Activated T-helper 1 cell treated with anti-CD3 and anti-CD28 coated beads, Interleukin-12 subunit alpha, Interleukin-12 subunit beta, Interleukin-2, Interleukin-4 antibody, amounts not matched to agents 30 ng/mL and 10 ng/mL and 1 ng/mL, durations not matched to agents 14 hours and 24 hours and 36 hours (primary cell): ENCODE results near the gene GPR55. TPM values are rescaled to one million over a fixed set of nuclear protein-coding genes. Genes with fewer than 3 reads are reported as not detected.

Source experiments
- DNase-seq: peaks from one replicate; pipeline ENCODE4 v3.0.0; 2021; ENCODE audit warnings: low spot score
- H3K27ac Mint-ChIP-seq: one replicate; pipeline ENCODE4 v1.8.0; 2021; ENCODE audit warnings: mild to moderate bottlenecking, mixed read lengths
- H3K27me3 Mint-ChIP-seq: one replicate; pipeline ENCODE4 v1.8.0; 2022; ENCODE audit warnings: mild to moderate bottlenecking, moderate library complexity, mixed read lengths; ENCODE audit not compliant: insufficient read depth
- H3K36me3 Mint-ChIP-seq: one replicate; pipeline ENCODE4 v1.8.0; 2021; ENCODE audit warnings: low read depth, mixed read lengths
- H3K4me1 Mint-ChIP-seq: one replicate; pipeline ENCODE4 v1.8.0; 2021; ENCODE audit warnings: low read depth, mixed read lengths
- H3K4me3 Mint-ChIP-seq: one replicate; pipeline ENCODE4 v1.8.0; 2021; ENCODE audit warnings: mild to moderate bottlenecking, moderate library complexity, mixed read lengths
- H3K9me3 Mint-ChIP-seq: one replicate; pipeline ENCODE4 v1.8.0; 2021; ENCODE audit warnings: mixed read lengths
- intact Hi-C: fragments of 100-400 bp; cut with micrococcal nuclease; formaldehyde crosslinking; loops from one replicate; pipeline ENCODE4 v1.15.1; 2024
- total RNA-seq: library from RNA; stranded (reverse); gene quantifications from 2 replicates; pipeline ENCODE4 v1.2.3, GENCODE V29; 2022

Gene GPR55
- total RNA-seq, 1 donor from 2014 or later = 0.13 TPM

DNA sequence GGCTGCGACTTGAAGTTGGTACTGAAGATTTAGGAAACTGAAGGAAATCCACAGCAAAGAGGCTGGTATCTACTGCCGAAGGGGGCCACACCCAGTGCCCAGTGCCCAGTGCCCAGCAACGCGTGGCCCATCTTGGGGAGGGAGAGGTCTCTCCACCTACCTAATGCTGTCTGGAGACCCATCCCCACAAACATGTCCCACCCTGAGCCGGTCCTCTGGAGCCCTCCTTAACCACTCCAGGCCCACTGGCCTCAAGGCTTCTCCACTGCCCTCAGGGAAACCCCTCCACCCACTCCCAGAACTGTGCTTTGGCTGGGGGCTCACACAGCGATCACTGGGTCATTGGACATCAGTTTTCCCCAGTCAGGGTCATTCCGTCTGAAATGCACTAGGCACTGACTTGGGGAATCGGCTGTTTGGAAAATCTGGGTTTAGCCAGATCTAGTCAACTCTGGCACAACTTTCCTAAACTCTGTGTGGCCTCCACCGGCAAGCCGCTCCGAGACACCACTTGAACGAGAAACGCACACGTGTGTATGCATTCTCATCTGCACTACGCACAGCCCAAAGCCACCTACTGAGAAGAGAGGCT, 20.1 kb downstream of the GPR55 start:
- Mint-ChIP-seq H3K4me3 (no peak overlapping the region), H3K4me1 (peaks cover 33% of the 10 kb centered on the region), H3K27ac (no peak overlapping the region), H3K36me3 (no peaks in the 10 kb centered on the region), H3K27me3 (peaks cover 64% of the 10 kb centered on the region), H3K9me3 (no peaks in the 10 kb centered on the region)
- no peak for DNase-seq
- intact Hi-C loops = loop anchor here (1.0 to 5.0 kb wide), 9 partner anchors 14 to 248 kb away; no protein-coding TSS in a partner anchor

DNA sequence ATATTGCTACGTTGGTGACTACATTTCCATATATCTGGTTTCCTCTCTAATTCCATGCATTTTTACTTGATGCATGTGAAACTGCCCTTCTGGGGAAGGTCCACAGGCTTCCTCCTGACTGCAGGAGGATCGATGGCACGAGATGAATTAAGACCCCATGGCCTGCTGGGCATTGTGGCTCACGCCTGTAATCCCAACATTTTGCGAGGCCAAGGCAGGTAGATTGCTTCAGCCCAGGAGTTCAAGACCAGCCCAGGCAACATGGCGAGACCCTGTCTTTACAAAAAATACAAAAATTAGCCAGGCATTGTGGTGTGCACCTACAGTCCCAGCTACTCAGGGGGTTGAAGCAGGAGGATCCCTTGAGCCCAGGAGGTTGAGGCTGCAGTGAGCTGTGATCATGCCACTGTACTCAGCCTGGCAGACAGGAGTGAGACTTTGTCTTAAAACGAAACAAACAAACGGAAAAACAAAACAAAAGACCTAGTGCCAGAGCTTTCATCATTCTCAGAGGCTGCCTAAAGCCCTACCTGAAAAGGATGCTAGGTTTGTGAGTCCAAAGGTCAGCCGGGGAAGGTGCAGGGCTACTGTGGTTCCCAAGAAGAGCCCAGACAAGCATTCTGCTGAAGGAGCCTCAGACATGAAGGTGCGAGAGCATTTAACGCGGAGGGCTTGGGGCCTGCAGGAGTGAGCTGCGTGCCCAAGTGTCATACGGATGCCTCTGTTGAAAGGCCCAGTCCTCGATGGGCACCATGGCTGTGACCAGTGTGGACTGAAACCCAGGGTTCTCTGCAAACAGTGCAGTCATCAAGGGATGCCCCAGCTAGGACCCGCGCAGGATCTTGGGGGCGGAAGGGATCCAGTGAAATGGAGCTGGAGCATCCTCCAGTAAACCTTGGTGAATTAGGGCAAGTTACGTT, 21.6 kb downstream of the GPR55 start:
- intact Hi-C loops = loop anchor here (5.0 kb wide), 1 partner anchor 76 kb away; no protein-coding TSS in a partner anchor
- no peak overlapping the region for H3K4me3 Mint-ChIP-seq
- no peaks in the 10 kb centered on the region for H3K36me3 Mint-ChIP-seq
- H3K27ac Mint-ChIP-seq = no peak overlapping the region
- H3K4me1 Mint-ChIP-seq = peaks cover 21% of the 10 kb centered on the region
- no peak for DNase-seq
- H3K9me3 Mint-ChIP-seq = no peaks in the 10 kb centered on the region
- H3K27me3 Mint-ChIP-seq = peaks cover 61% of the 10 kb centered on the region

DNA sequence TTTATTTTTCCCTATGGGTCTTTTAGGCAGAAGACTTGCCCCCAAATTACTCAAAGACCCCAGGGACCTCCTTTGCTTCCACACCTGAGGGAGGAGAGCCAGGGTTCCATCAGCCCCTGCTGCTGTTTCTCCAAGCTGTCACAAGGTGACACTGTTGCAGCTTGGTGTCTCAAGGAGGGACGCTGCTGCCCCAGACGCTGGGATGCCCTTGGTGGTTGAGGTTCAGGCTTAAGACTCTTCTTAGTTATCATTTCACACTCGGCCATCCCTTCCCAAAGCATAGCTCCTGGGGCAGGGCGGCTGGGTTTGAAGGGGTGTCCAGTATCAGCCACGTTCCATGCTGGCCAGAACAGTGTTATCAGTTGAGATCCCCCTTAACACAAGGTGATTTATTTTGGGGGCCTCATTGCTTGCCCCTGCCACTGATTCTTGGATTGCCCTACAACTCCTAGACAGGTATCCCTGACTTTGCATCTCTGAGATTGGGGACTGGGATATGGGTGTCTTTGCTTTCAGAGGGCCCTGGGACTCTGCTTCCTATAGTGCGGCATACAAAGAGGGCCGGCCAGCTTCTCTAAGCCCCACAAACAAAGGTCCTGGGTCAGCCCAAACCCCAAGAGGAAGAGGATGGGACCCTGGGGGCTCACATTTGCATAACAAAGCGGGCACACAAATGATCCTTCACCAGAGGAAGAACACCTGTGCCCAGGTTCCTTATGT, 22.7 kb downstream of the GPR55 start:
- H3K27me3 Mint-ChIP-seq = peaks cover 64% of the 10 kb centered on the region
- intact Hi-C loops = loop anchor here (1.0 to 5.0 kb wide), 2 partner anchors 75 to 85 kb away; no protein-coding TSS in a partner anchor
- H3K36me3 Mint-ChIP-seq = no peaks in the 10 kb centered on the region
- DNase-seq = no peak
- H3K27ac Mint-ChIP-seq = no peak overlapping the region
- no peaks in the 10 kb centered on the region for H3K9me3 Mint-ChIP-seq
- no peak overlapping the region for H3K4me3 Mint-ChIP-seq
- peaks cover 17% of the 10 kb centered on the region for H3K4me1 Mint-ChIP-seq

DNA sequence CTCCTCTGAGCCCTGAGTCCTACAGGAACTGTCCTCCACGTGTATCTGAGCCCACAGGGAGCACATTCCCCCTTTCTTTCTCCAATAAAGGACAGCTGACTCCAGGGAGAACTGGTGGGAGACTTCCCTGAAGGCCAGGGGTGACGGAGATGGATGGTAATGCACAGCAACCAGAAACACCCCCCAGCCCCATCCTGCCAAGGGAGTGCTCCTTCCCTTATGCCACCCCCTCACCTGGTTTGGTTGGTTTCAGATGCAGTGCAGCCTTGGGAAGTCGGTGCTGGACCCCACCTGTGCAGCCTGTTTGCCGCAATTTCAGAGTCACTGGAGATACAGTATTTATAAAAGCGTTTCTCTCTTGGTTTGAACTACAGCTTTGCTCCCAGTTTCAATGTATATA, 24.0 kb downstream of the GPR55 start:
- Mint-ChIP-seq H3K36me3 (no peaks in the 10 kb centered on the region), H3K4me3 (no peak overlapping the region), H3K4me1 (peaks cover 11% of the 10 kb centered on the region), H3K27ac (no peak overlapping the region), H3K27me3 (peaks cover 63% of the 10 kb centered on the region), H3K9me3 (no peaks in the 10 kb centered on the region)
- no peak for DNase-seq
- intact Hi-C loops = loop anchor here (5.0 kb wide), 1 partner anchor 74 kb away; no protein-coding TSS in a partner anchor

DNA sequence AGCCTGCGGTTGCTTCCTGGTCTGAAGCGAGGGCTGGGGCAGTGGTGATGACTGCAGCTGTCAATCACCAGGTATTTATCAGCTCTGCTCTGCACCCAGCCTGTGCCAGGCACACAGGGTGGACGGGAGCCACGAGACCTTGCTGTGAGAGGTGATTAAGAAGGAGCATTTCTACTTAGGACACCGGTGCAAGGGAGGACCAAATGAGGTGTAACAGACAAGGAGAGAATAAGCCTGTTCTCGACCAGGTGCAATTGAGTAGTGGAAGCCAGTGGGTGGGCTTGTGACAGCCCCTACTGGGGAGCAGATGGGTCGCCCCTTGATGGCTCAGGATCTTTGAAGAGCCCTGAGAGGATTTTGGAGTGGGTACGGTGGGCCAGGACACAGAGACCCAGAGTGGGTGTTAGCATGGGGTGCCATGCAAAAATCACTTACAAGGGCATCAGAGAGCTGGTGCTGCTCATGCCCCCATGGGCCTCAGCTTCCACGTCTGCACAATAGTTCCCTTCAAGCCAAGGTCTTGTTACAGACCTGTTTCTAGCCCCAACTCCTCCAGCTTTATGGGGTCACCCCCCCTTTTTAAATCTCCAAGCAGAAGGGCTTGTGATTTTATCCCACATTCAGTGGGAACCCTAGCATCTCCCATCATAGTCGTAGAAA, 24.6 kb downstream of the GPR55 start:
- no peak for DNase-seq
- Mint-ChIP-seq H3K4me3 (no peak overlapping the region), H3K27me3 (peaks cover 63% of the 10 kb centered on the region), H3K9me3 (no peaks in the 10 kb centered on the region), H3K4me1 (peaks cover 5% of the 10 kb centered on the region), H3K27ac (no peak overlapping the region), H3K36me3 (no peaks in the 10 kb centered on the region)
- intact Hi-C loops = loop anchor here (5.0 kb wide), 1 partner anchor 73 kb away; no protein-coding TSS in a partner anchor

DNA sequence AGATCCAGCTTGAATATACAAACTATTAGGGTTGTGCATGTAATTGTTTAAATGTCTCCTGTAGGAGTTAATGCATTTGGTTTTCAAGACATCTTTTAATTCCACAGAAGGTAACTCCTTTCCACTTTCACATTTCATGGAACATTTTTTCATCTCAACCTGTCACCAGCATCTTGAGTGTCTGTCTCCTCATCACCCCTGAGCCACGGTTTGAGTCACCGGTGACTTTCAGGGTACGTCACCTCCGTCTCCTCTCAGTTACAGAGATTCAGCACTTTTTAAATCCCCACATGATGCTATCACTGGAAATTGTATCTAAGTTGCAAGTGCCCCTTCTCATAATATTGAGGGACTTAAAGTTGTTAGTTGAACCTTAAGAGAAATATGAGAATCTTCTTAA, 25.3 kb downstream of the GPR55 start:
- Mint-ChIP-seq H3K36me3 (no peaks in the 10 kb centered on the region), H3K27me3 (peaks cover 56% of the 10 kb centered on the region), H3K4me1 (no peaks in the 10 kb centered on the region), H3K27ac (no peak overlapping the region), H3K4me3 (no peak overlapping the region), H3K9me3 (no peaks in the 10 kb centered on the region)
- intact Hi-C loops = loop anchor here (5.0 kb wide), 1 partner anchor 72 kb away; no protein-coding TSS in a partner anchor
- DNase-seq = no peak

DNA sequence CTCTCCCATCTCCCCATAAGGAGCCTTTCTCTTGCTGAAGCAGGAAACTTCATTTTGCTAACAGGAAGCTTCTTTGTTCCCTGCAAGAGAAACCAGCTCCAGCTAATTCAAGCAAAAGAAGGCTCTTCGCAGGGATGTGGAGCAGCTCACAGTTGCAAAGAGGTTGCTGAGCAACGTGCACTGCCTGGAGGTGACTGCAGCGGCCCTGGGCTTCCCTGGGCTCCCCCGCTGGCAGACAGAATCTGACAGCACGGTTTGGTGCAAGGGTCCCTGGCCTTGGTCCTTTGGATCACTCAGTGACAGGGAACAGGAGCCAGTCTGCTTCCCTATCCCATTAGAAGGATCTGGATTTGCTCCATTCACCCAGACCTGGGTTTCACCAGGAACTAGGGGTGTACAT, 25.8 kb downstream of the GPR55 start:
- no peak for DNase-seq
- no peaks in the 10 kb centered on the region for H3K4me1 Mint-ChIP-seq
- H3K27ac Mint-ChIP-seq = no peak overlapping the region
- intact Hi-C loops = no loop called here
- no peak overlapping the region for H3K4me3 Mint-ChIP-seq
- H3K9me3 Mint-ChIP-seq = no peaks in the 10 kb centered on the region
- H3K27me3 Mint-ChIP-seq = peaks cover 53% of the 10 kb centered on the region
- no peaks in the 10 kb centered on the region for H3K36me3 Mint-ChIP-seq

DNA sequence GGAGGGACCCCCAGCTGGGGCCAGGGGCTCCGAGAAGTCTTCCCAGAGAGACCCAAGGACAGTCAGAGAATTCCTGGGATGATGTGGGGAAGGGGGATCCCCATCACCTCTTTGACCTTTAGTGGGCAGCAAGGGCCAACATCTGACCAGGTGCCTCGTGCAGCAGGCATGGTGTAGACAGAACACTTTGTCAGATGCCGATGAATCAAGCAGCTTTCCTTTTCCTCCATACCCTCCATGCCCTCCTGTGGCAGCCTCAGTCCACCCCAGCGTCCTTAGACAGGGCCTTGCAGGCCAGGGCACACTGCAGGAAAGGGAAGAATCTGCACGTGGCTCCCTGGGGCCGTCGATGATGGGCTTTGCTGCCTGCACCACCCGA, 26.3 kb downstream of the GPR55 start:
- no peaks in the 10 kb centered on the region for H3K9me3 Mint-ChIP-seq
- no peaks in the 10 kb centered on the region for H3K36me3 Mint-ChIP-seq
- H3K27me3 Mint-ChIP-seq = peaks cover 51% of the 10 kb centered on the region
- no peaks in the 10 kb centered on the region for H3K4me1 Mint-ChIP-seq
- H3K27ac Mint-ChIP-seq = no peak overlapping the region
- intact Hi-C loops = no loop called here
- H3K4me3 Mint-ChIP-seq = no peak overlapping the region
- no peak for DNase-seq

DNA sequence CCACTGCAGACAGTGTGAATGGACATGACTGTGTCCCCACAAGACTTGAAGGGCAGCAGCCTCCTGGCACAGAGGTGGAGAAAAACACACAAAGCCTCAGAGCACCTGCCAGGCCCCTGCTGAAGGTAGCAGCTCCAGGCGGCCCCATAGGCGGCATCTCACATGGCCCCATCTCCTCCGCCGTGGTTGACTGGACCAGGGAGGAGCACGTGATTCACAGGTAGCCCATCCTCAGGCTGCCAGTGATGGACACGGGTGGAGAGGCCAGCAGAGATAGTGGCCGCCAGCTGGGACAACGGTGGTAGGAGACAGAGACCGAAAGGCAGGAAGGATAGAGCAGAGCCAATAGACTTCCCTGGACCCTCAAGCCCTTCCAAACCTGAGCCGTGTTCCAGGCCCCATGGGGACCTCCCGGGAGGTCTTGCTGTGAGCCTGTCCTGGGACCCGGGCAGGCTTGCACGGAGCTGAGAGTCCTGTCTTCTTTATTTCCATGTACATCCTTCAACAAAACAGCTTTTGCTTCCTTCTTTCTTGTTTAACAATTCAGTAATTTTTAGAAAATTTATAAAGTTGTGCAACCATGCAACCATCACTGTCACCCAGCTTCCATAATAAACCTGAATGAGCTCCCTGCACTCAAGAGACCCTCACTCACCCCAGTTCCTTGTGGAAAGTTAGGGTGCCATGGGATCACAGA, 26.9 kb downstream of the GPR55 start:
- H3K27ac Mint-ChIP-seq = no peak overlapping the region
- H3K4me3 Mint-ChIP-seq = no peak overlapping the region
- peaks cover 48% of the 10 kb centered on the region for H3K27me3 Mint-ChIP-seq
- no peaks in the 10 kb centered on the region for H3K9me3 Mint-ChIP-seq
- DNase-seq = no peak
- no peaks in the 10 kb centered on the region for H3K36me3 Mint-ChIP-seq
- H3K4me1 Mint-ChIP-seq = no peaks in the 10 kb centered on the region
- intact Hi-C loops = no loop called here

DNA sequence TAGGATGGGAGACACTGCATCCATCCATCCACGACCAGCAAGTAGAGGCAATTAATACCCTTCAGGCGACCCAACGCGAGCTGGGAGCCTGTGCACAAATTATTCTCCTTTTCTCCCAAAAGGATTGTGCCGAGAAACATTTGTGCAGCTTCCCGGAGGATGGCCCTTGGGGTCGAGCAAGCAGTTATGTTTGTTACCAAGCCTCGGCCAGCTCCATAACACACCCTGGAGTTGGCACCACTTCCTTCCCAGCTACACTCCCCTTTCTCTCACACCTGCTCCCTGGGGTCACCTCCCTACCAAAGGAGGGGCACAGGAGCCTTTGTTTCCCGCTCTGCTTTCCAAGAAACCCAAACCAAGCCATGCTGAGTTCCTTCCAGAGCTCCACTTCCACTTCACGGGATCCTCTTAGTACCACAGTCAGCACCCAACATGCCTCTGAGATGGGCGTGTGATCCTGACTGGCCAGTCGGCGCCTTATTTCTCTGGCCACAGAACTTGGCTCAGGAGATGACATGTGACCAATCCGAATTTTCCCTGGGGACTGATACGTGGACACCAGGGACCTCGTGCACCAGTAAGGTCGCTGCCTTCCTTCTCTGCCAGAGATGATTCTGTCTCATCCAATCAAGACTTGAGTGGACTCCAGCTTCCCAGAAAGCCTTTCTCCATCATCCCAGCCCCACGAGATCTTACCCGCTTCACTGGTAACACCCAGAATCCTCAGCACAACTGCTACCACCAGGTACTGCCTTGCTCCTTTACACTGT, 28.5 kb downstream of the GPR55 start:
- Mint-ChIP-seq H3K9me3 (no peaks in the 10 kb centered on the region), H3K27me3 (peaks cover 44% of the 10 kb centered on the region), H3K27ac (no peak overlapping the region)

DNA sequence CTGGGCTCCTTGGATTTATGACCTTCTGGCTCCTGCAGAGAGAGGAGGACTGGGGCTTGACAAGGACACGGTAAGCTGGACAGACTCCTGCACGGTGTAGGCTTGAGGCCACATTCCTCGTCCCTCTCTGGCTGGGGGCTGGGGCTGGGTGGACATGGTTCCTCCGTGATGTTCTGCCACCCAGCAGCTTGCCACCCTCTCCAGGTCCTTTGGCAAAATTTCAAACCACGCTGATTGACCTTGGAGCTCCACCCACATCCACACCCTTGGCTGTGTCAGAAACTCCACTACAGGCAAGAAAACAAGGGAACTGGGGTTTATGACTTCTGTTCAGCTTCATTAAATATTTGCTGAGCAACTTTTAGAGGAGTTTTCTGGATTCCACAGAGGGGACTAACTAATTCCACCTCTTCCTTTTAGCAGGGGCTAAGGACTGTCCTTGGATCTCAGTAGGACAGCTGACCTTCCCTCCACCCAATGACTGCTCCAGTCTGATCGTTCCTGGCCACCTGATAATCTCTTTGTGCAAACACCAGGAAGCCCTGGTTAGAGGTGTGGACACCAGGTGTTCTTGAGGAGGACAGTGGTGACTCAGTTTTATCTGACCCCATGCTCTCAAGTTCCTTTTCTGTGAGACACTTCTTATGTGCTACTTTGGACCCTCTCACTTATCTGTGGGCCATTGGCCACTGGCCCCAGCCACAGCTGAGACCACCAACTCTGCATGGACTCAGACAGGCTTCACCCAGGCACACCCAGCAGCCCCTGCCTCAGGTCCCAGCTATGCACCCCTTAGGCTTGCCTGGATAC, 29.3 kb downstream of the GPR55 start:
- no peak for DNase-seq
- no peak overlapping the region for H3K4me3 Mint-ChIP-seq
- intact Hi-C loops = no loop called here
- H3K4me1 Mint-ChIP-seq = no peaks in the 10 kb centered on the region
- H3K27ac Mint-ChIP-seq = no peak overlapping the region
- H3K9me3 Mint-ChIP-seq = no peaks in the 10 kb centered on the region
- H3K36me3 Mint-ChIP-seq = no peaks in the 10 kb centered on the region
- H3K27me3 Mint-ChIP-seq = peaks cover 41% of the 10 kb centered on the region

More for the DNA sequence above, 28.5 kb downstream of the GPR55 start:
- intact Hi-C loops = no loop called here
- DNase-seq = no peak
- Mint-ChIP-seq H3K36me3 (no peaks in the 10 kb centered on the region), H3K4me1 (no peaks in the 10 kb centered on the region), H3K4me3 (no peak overlapping the region)
